Activated CD8-positive, alpha-beta T cell treated with anti-CD3 and anti-CD28 coated beads for 36 hours (primary cell): ENCODE data around the gene DLX4. TPM values are rescaled to one million over a fixed set of nuclear protein-coding genes. Genes with fewer than 3 reads are reported as not detected.
A peak's percentile ranks its signal among the peaks of the same experiment; 100 is the strongest.

Experiments
- ATAC-seq: fragments of 200-7000 bp; cut with Tn5 transposase; one replicate; pipeline ENCODE4 v1.10.0; 2021; ENCODE audit warnings: mild to moderate bottlenecking, moderate library complexity
- CTCF ChIA-PET: fragments of 350-600 bp; sonication (Branson Sonifier 250); formaldehyde crosslinking; loops from one replicate; lab custom pipeline; 2021; ENCODE audit warnings: antibody characterized with exemption; lab: Charles Lee
- POLR2A ChIA-PET: fragments of 350-600 bp; sonication (Branson Sonifier 250); formaldehyde crosslinking; loops from one replicate; lab custom pipeline; 2021; ENCODE audit warnings: antibody characterized with exemption; lab: Charles Lee
- DNase-seq: peaks from one replicate; pipeline ENCODE4 v3.0.0-alpha.2; 2020
- H3K27ac Mint-ChIP-seq: one replicate; pipeline ENCODE4 v1.8.0; 2021; ENCODE audit warnings: mild to moderate bottlenecking, mixed read lengths
- H3K27me3 Mint-ChIP-seq: one replicate; pipeline ENCODE4 v1.8.0; 2021; ENCODE audit warnings: mixed read lengths
- H3K36me3 Mint-ChIP-seq: one replicate; pipeline ENCODE4 v1.8.0; 2021; ENCODE audit warnings: low read depth, mixed read lengths
- H3K4me1 Mint-ChIP-seq: one replicate; pipeline ENCODE4 v1.8.0; 2021; ENCODE audit warnings: low read depth, mixed read lengths
- H3K4me3 Mint-ChIP-seq: one replicate; pipeline ENCODE4 v1.8.0; 2021; ENCODE audit warnings: mild to moderate bottlenecking, moderate library complexity, mixed read lengths
- H3K9me3 Mint-ChIP-seq: one replicate; pipeline ENCODE4 v1.8.0; 2021; ENCODE audit warnings: mixed read lengths
- CTCF ChIP-seq: fragments of 200-600 bp; IDR thresholded peaks from one replicate; pipeline ENCODE4 v1.8.0; 2022; ENCODE audit warnings: antibody characterized with exemption, mild to moderate bottlenecking
- intact Hi-C: fragments of 100-400 bp; cut with micrococcal nuclease; formaldehyde crosslinking; loops from one replicate; pipeline ENCODE4 v1.10.0; 2022
- total RNA-seq, 2 experiments: library from RNA; stranded (reverse); gene quantifications; one replicate each; pipeline ENCODE4 v1.2.3, GENCODE V29; 2021

The DLX4 gene
- total RNA-seq, 2 experiments from 2014 or later: 0.43 to 0.81 TPM

- intact Hi-C loops: no loop called here
- DNase-seq (peak; percentile 44), ATAC-seq (no peak)
- H3K27me3 Mint-ChIP-seq: peaks cover 61% of the 10 kb centered on the region
- H3K36me3 Mint-ChIP-seq: no peaks in the 10 kb centered on the region
- H3K4me3 Mint-ChIP-seq: no peak overlapping the region
- POLR2A ChIA-PET: no interaction called here
- no peak overlapping the region for H3K27ac Mint-ChIP-seq
- no peak for TF ChIP-seq CTCF
- CTCF ChIA-PET: interaction anchor here (1.2 to 14.6 kb wide), 3 partner anchors 19 to 24 kb away, joined by 3 to 140 read pairs (median 9); partner anchors contain the start of gene DLX3
- H3K4me1 Mint-ChIP-seq: peaks cover 32% of the 10 kb centered on the region
- H3K9me3 Mint-ChIP-seq: no peaks in the 10 kb centered on the region
These were observed 3.0 kb downstream of the DLX4 start for GRCh38 chr17:49971848-49972485.

GRCh38 chr17:49972486-49973270 lies 3.7 kb downstream of the DLX4 start:
- DNase-seq: no peak
- intact Hi-C loops: no loop called here
- ChIA-PET POLR2A (interaction anchor here (0.8 kb wide), 1 partner anchor 26 kb away, joined by 4 read pairs; no protein-coding TSS in a partner anchor), CTCF (interaction anchor here (1.0 to 14.6 kb wide), 5 partner anchors 10 to 93 kb away, joined by 3 to 140 read pairs (median 3); partner anchors contain the start of gene DLX3)
- H3K27ac Mint-ChIP-seq: no peak overlapping the region
- no peaks in the 10 kb centered on the region for H3K36me3 Mint-ChIP-seq
- H3K27me3 Mint-ChIP-seq: peaks cover 54% of the 10 kb centered on the region
- no peak for ATAC-seq
- no peaks in the 10 kb centered on the region for H3K9me3 Mint-ChIP-seq
- H3K4me3 Mint-ChIP-seq: no peak overlapping the region
- peaks cover 31% of the 10 kb centered on the region for H3K4me1 Mint-ChIP-seq
- no peak for TF ChIP-seq CTCF

GRCh38 chr17:49973271-49973615 lies 4.3 kb downstream of the DLX4 start:
- ChIA-PET CTCF (interaction anchor here (1.0 to 14.6 kb wide), 5 partner anchors 11 to 93 kb away, joined by 3 to 140 read pairs (median 3); partner anchors contain the start of gene DLX3), POLR2A (interaction anchor here (0.8 to 1.2 kb wide), 2 partner anchors 19 to 25 kb away, joined by 4 read pairs; no protein-coding TSS in a partner anchor)
- no peak overlapping the region for H3K27ac Mint-ChIP-seq
- peaks cover 52% of the 10 kb centered on the region for H3K27me3 Mint-ChIP-seq
- DNase-seq (no peak), ATAC-seq (no peak)
- intact Hi-C loops: no loop called here
- H3K36me3 Mint-ChIP-seq: no peaks in the 10 kb centered on the region
- H3K4me1 Mint-ChIP-seq: peaks cover 26% of the 10 kb centered on the region
- H3K4me3 Mint-ChIP-seq: no peak overlapping the region
- H3K9me3 Mint-ChIP-seq: no peaks in the 10 kb centered on the region
- no peak for TF ChIP-seq CTCF

- Mint-ChIP-seq H3K9me3 (no peaks in the 10 kb centered on the region), H3K4me3 (no peak overlapping the region), H3K27ac (no peak overlapping the region), H3K36me3 (no peaks in the 10 kb centered on the region), H3K27me3 (peaks cover 45% of the 10 kb centered on the region), H3K4me1 (peaks cover 12% of the 10 kb centered on the region)
- intact Hi-C loops: no loop called here
- DNase-seq: no peak
- ATAC-seq: no peak
- POLR2A ChIA-PET: no interaction called here
- CTCF ChIA-PET: interaction anchor here (1.2 to 14.6 kb wide), 3 partner anchors 21 to 95 kb away, joined by 3 to 140 read pairs (median 4); partner anchors contain the start of gene DLX3
- TF ChIP-seq CTCF: no peak
These were observed 6.5 kb downstream of the DLX4 start for GRCh38 chr17:49975531-49975930.
